Thoracic aorta (tissue), 2 donors: ENCODE data around the gene NFYC. TPM values are rescaled to one million over a fixed set of nuclear protein-coding genes. Genes with fewer than 3 reads are reported as not detected.

Experiments used
- ATAC-seq: fragments of 150-250 bp; one replicate; pipeline ENCODE4 v1.8.0; 2017; ENCODE audit warnings: low read depth; ENCODE audit not compliant: insufficient number of reproducible peaks, low FRiP score
- DNase-seq: peaks from one replicate; pipeline ENCODE4 v3.0.0-alpha.2; 2020; ENCODE audit warnings: low spot score
- H3K27ac ChIP-seq, 2 donors: fragments of 200-600 bp; sonication (generic); 1 replicate in 1 of 2; 2 replicates in 1 of 2; pipeline ENCODE4 v1.5.1; 2016; ENCODE audit warnings: mild to moderate bottlenecking in 2 of 2, moderate library complexity in 2 of 2
- H3K27me3 ChIP-seq: fragments of 200-600 bp; sonication (generic); replicated peaks from 2 replicates; pipeline ENCODE4 v1.6.0; 2016; ENCODE audit warnings: mild to moderate bottlenecking; ENCODE audit not compliant: insufficient read depth
- H3K36me3 ChIP-seq: fragments of 200-600 bp; sonication (generic); one replicate; pipeline ENCODE4 v1.5.1; 2016
- H3K4me1 ChIP-seq, 2 donors: fragments of 200-600 bp; sonication (generic); 1 replicate in 1 of 2; 2 replicates in 1 of 2; pipeline versions ENCODE4 v1.5.1 to v1.6.0; 2016; ENCODE audit warnings: low read depth in 2 of 2, mild to moderate bottlenecking in 1 of 2; ENCODE audit not compliant: control insufficient read depth in 1 of 2
- H3K4me3 ChIP-seq: fragments of 200-600 bp; sonication (generic); 2 replicates; pipeline ENCODE4 v1.5.1; 2016; ENCODE audit warnings: mild to moderate bottlenecking
- H3K9me3 ChIP-seq: fragments of 200-600 bp; sonication (generic); 2 replicates; pipeline ENCODE4 v1.5.1; 2016
- CTCF ChIP-seq: fragments of 200-600 bp; sonication (generic); IDR thresholded peaks from one replicate; pipeline ENCODE4 v1.5.1; 2019; ENCODE audit warnings: antibody characterized with exemption
- total RNA-seq, 2 donors: library from RNA; depleted of rRNA; stranded (reverse); fragments of >200 nt; gene quantifications; one replicate each; pipeline versions ENCODE4 v1.1.0 to v1.2.3, GENCODE V29; 2016

NFYC gene
- total RNA-seq, 2 donors from 2014 or later: 38.9 to 40.6 TPM

- no peak for ATAC-seq
- no peaks in the 10 kb centered on the region for H3K9me3 ChIP-seq
Measured at GRCh38 chr1:40709802-40710278, 18.3 kb downstream of the NFYC start.

GRCh38 chr1:40710581-40711315 lies 19.2 kb downstream of the NFYC start:
- H3K27ac ChIP-seq: peak overlapping the region; percentile 55 to 69
- peak overlapping the region; percentile 40 for H3K4me3 ChIP-seq
- H3K36me3 ChIP-seq: no peaks in the 10 kb centered on the region
- no peaks in the 10 kb centered on the region for H3K9me3 ChIP-seq
- no peak for DNase-seq
- TF ChIP-seq CTCF: no peak
- no peak for ATAC-seq
- H3K27me3 ChIP-seq: no peaks in the 10 kb centered on the region
- peaks cover 40 to 54% of the 10 kb centered on the region in 2 donors for H3K4me1 ChIP-seq

More at GRCh38 chr1:40709802-40710278, 18.3 kb downstream of the NFYC start:
- TF ChIP-seq CTCF: no peak
- H3K36me3 ChIP-seq: no peaks in the 10 kb centered on the region
- H3K27me3 ChIP-seq: no peaks in the 10 kb centered on the region
- H3K27ac ChIP-seq: peak overlapping the region; percentile 69 to 72
- peak overlapping the region; percentile 72 for H3K4me3 ChIP-seq
- DNase-seq: no peak
- H3K4me1 ChIP-seq: peaks cover 40 to 54% of the 10 kb centered on the region in 2 donors

GRCh38 chr1:40711465-40712404 lies 20.2 kb downstream of the NFYC start:
- DNase-seq (no peak), ATAC-seq (no peak)
- peaks cover 40 to 54% of the 10 kb centered on the region in 2 donors for H3K4me1 ChIP-seq
- H3K9me3 ChIP-seq: no peaks in the 10 kb centered on the region
- no peaks in the 10 kb centered on the region for H3K36me3 ChIP-seq
- no peak for TF ChIP-seq CTCF
- peak overlapping the region; percentile 55 to 69 for H3K27ac ChIP-seq
- H3K4me3 ChIP-seq: peak overlapping the region; percentile 40
- no peaks in the 10 kb centered on the region for H3K27me3 ChIP-seq

- H3K27me3 ChIP-seq: no peaks in the 10 kb centered on the region
- no peak for ATAC-seq
- no peaks in the 10 kb centered on the region for H3K36me3 ChIP-seq
- TF ChIP-seq CTCF: no peak
- H3K27ac ChIP-seq: peak overlapping the region; percentile 21 to 69
- H3K4me1 ChIP-seq: peaks cover 40 to 54% of the 10 kb centered on the region in 2 donors
- H3K9me3 ChIP-seq: no peaks in the 10 kb centered on the region
- DNase-seq: no peak
- H3K4me3 ChIP-seq: no peak overlapping the region
Measured at GRCh38 chr1:40712405-40712944, 21.0 kb downstream of the NFYC start.
